NB4 (cell line): ENCODE results near the gene GRB10.

Experiments
- MYC ChIP-seq: IDR thresholded peaks from 2 replicates; pipeline ENCODE4 v1.6.1; 2011; ENCODE audit warnings: low read depth, low read length
- POLR2A ChIP-seq: IDR thresholded peaks from 2 replicates; pipeline ENCODE4 v1.6.1; 2011; ENCODE audit warnings: mild to moderate bottlenecking; ENCODE audit not compliant: insufficient read length; ENCODE audit errors: extremely low read depth
- TF ChIP-seq, protein P1 (sequence below): IDR thresholded peaks from one replicate; pipeline ENCODE4 v1.5.1; 2012; ENCODE audit warnings: low read depth, low read length
- TF ChIP-seq, protein P2 (sequence below): IDR thresholded peaks from 2 replicates; pipeline ENCODE4 v1.6.1; 2011; ENCODE audit warnings: low read depth, low read length

DNA sequence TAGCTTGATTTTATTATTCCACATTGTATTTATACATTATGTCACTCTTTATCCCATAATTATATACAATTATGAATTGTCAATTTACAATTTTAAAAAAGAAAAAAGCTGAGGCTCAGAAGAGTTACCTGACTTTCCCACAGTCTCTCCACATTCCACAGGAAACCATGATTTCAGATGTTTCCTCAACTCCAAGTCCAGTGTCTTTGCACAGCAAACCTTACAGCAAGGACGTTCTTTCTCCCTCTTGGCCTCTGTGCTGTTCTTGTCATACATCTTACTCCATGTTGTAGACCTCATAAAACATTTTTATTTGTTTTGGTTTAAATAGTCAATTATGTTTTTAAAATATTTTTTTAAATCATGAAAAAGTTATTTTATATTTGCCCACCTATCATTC, 34.9 kb upstream of the GRB10 start:
- TF ChIP-seq POLR2A (no peak), MYC (no peak)
- TF ChIP-seq, protein P1, sequence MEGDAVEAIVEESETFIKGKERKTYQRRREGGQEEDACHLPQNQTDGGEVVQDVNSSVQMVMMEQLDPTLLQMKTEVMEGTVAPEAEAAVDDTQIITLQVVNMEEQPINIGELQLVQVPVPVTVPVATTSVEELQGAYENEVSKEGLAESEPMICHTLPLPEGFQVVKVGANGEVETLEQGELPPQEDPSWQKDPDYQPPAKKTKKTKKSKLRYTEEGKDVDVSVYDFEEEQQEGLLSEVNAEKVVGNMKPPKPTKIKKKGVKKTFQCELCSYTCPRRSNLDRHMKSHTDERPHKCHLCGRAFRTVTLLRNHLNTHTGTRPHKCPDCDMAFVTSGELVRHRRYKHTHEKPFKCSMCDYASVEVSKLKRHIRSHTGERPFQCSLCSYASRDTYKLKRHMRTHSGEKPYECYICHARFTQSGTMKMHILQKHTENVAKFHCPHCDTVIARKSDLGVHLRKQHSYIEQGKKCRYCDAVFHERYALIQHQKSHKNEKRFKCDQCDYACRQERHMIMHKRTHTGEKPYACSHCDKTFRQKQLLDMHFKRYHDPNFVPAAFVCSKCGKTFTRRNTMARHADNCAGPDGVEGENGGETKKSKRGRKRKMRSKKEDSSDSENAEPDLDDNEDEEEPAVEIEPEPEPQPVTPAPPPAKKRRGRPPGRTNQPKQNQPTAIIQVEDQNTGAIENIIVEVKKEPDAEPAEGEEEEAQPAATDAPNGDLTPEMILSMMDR = no peak
- TF ChIP-seq, protein P2, sequence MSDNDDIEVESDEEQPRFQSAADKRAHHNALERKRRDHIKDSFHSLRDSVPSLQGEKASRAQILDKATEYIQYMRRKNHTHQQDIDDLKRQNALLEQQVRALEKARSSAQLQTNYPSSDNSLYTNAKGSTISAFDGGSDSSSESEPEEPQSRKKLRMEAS = no peak
